Spleen (tissue), 11 donors: ENCODE measurements around the gene CMSS1. TPM values are rescaled to one million over a fixed set of nuclear protein-coding genes. Genes with fewer than 3 reads are reported as not detected.

Source experiments
- DNase-seq: peaks from one replicate; pipeline ENCODE4 v3.0.0-alpha.2; 2020
- H3K27ac ChIP-seq, 8 donors: fragments of 200-600 bp; sonication (generic) in 7 of 8; 1 replicate in 4 of 8; 2 replicates in 4 of 8; pipeline versions ENCODE4 v1.5.0 to v1.8.0; 2016 to 2021; ENCODE audit warnings: inconsistent platforms in 4 of 8, mild to moderate bottlenecking in 4 of 8, moderate library complexity in 1 of 8
- H3K27me3 ChIP-seq, 7 donors: fragments of 200-600 bp; sonication (generic) in 6 of 7; replicated peaks in 1 of 7; 1 replicate in 4 of 7; 2 replicates in 3 of 7; pipeline versions ENCODE4 v1.5.0 to v1.8.0; 2016 to 2021; ENCODE audit warnings: inconsistent platforms in 3 of 7, mild to moderate bottlenecking in 1 of 7
- H3K36me3 ChIP-seq, 6 donors: fragments of 200-600 bp; sonication (generic) in 5 of 6; 1 replicate in 4 of 6; 2 replicates in 2 of 6; pipeline versions ENCODE4 v1.5.0 to v1.8.0; 2016 to 2021; ENCODE audit warnings: inconsistent platforms in 2 of 6
- H3K4me1 ChIP-seq, 6 donors: fragments of 200-600 bp; sonication (generic) in 5 of 6; 1 replicate in 3 of 6; 2 replicates in 3 of 6; pipeline versions ENCODE4 v1.5.0 to v1.8.0; 2016 to 2021; ENCODE audit warnings: inconsistent platforms in 3 of 6
- H3K4me3 ChIP-seq, 8 donors: fragments of 200-600 bp; sonication (generic) in 7 of 8; 1 replicate in 4 of 8; 2 replicates in 4 of 8; pipeline versions ENCODE4 v1.5.0 to v1.8.0; 2016 to 2021; ENCODE audit warnings: inconsistent platforms in 4 of 8, mild to moderate bottlenecking in 4 of 8, moderate library complexity in 2 of 8
- H3K9me3 ChIP-seq, 8 donors: fragments of 200-600 bp; sonication (generic) in 7 of 8; 1 replicate in 4 of 8; 2 replicates in 4 of 8; pipeline versions ENCODE4 v1.5.0 to v1.8.0; 2016 to 2021; ENCODE audit warnings: inconsistent platforms in 4 of 8
- POLR2A ChIP-seq, 3 donors: fragments of 450-650 bp; IDR thresholded peaks; one replicate each; pipeline ENCODE4 v1.5.1; 2017; ENCODE audit warnings: antibody characterized with exemption in 3 of 3, mild to moderate bottlenecking in 1 of 3
- POLR2AphosphoS5 ChIP-seq, 3 donors: sonication (generic); formaldehyde crosslinking; IDR thresholded peaks; one replicate each; pipeline ENCODE4 v1.5.1; 2017; ENCODE audit warnings: antibody characterized with exemption in 3 of 3
- WGBS, 5 donors: extraction: QIAGEN DNeasy Blood & Tissue Kit in 3 of 5; methylation state at CpG; one replicate each; pipeline versions ENCODE4 v1.1.5 to v1.1.7; 2013 to 2018; 5-methylcytosine and 5-hydroxymethylcytosine counted together
- intact Hi-C: fragments of 100-400 bp; cut with DNase I; formaldehyde crosslinking; loops from one replicate; pipeline ENCODE4 v1.15.0; 2023; ENCODE audit warnings: low total_unique reads
- polyA plus RNA-seq, 3 donors: library from polyadenylated mRNA; stranded (reverse); fragments of 200-250 nt; gene quantifications; one replicate each; pipeline ENCODE4 v1.2.1, GENCODE V29; 2013
- total RNA-seq, 7 donors: library from RNA; depleted of rRNA in 3 of 7; stranded (reverse); fragments of >200 nt in 3 of 7; fragmentation: NEBNext Ultra II Directional in 4 of 7; extraction: Animal tissue kit (Norgen Biotek cat#: 25700) in 4 of 7; gene quantifications; one replicate each; pipeline versions ENCODE4 v1.1.0 to v1.2.1, GENCODE V29; 2016 to 2021
- TF ChIP-seq, protein P1 (sequence below), 11 experiments: fragments of 200-600 bp in 7 of 11; fragments of 450-650 bp in 4 of 11; sonication (generic) in 4 of 11; IDR thresholded peaks in 8 of 11; conservative IDR thresholded peaks in 3 of 11; 1 replicate in 7 of 11; 2 replicates in 4 of 11; pipeline versions ENCODE4 v1.4.0 to v1.8.0; 2016 to 2021; ENCODE audit warnings: antibody characterized with exemption in 11 of 11, inconsistent platforms in 4 of 11, mild to moderate bottlenecking in 1 of 11
- donor health status: healthy with polysubstance abuse.
- donor health status: DM: no; HTN: no; CAD: no; lungs with moderate emphysema.
- donor health status: DM: no; HTN: no; CAD: no.
- donor health status: Bipolar disorder and iron deficiency.
- donor health status: healthy.
- donor health status: DM: no; HTN: no; CAD: no.
- donor health status: DM: yes; HTN: yes; CAD: no.

The CMSS1 gene
- total and polyA plus RNA-seq, 10 donors, result 6.9 to 30.1 (median 20.0) TPM

DNA sequence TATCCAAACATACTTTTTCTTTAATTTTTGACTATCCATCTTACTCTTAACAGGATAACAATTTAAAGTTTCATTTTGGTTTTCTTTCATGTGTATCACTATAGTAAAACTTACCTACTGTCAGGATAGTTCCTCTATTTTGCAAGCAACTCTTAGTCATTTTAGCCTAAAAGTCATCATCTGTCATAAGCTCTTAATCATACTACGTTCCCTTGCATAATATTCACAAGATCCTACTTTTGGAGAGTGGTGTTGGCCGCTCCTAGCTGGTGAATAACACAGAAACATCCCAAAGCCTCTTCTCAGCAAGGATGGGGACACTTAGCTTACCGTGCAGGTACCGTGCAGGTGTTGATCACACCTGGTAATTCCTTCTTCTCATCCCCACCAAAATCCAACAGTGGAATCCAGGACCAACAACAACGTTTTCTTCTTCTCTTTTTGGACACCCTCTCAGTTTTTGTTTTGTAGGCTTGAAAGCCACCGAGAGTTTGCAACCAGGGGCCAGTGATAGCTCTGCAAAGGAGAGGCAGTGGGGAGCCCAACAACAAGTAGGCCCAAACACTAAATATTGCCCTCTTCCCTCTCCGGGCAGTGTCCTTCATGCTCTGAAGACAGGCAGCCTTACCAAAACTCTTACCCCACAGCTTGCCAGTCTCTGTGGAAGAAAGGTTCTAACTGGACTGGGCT is 296.2 kb downstream of the CMSS1 start:
- intact Hi-C loops, result no loop called here
- no peaks in the 10 kb centered on the region for H3K9me3 ChIP-seq
- DNase-seq, result no peak

DNA sequence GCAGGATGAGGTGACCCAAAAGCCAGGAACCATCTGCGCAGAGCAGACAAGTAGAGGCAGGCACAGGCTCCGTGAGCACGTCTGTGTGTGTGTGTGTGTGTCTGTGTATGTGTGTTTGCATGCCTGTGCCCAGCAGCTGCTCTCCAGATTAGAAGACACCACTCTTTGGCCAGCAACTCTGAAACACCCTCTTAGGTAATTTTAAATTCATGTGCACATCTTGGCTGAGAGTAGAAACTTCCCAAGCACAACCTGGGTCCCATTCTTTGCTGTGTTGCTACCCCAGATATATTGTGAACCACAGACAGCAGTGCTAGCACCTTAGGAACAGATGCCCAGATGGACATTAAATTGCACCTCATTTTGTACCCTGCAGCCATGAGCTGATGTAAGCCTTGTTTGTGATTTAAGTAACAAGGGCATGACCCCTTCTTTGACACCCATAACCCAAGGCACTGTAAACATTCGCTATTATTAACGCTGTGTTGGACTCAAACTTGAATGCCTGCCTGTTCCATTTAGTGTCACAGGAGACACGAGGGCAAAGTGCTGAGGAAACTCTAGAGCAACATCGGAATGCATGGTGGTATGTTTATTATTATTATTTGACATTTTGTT is 296.9 kb downstream of the CMSS1 start, which contains the start of gene FILIP1L:
FILIP1L (minus strand) TSS at position 89 of the 618 bp plus-strand sequence.
- intact Hi-C loops, result no loop called here
- TF ChIP-seq, protein P1, sequence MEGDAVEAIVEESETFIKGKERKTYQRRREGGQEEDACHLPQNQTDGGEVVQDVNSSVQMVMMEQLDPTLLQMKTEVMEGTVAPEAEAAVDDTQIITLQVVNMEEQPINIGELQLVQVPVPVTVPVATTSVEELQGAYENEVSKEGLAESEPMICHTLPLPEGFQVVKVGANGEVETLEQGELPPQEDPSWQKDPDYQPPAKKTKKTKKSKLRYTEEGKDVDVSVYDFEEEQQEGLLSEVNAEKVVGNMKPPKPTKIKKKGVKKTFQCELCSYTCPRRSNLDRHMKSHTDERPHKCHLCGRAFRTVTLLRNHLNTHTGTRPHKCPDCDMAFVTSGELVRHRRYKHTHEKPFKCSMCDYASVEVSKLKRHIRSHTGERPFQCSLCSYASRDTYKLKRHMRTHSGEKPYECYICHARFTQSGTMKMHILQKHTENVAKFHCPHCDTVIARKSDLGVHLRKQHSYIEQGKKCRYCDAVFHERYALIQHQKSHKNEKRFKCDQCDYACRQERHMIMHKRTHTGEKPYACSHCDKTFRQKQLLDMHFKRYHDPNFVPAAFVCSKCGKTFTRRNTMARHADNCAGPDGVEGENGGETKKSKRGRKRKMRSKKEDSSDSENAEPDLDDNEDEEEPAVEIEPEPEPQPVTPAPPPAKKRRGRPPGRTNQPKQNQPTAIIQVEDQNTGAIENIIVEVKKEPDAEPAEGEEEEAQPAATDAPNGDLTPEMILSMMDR (IDR thresholded peaks at IDR 0.05 in 8 of 11, conservative IDR thresholded peaks at IDR 0.05 in 3 of 11), result no peak
- TF ChIP-seq POLR2A (IDR thresholded peaks at IDR 0.05) (no peak), POLR2AphosphoS5 (IDR thresholded peaks at IDR 0.05) (no peak)

More for the DNA sequence above, 296.2 kb downstream of the CMSS1 start:
- no peaks in the 10 kb centered on the region for H3K27me3 ChIP-seq
- 83 to 94% (median 90%) methylated on average over 7 of the region's 7 CpGs for WGBS, 5 donors
- no peak overlapping the region for H3K27ac ChIP-seq
- no peak overlapping the region for H3K4me3 ChIP-seq
- TF ChIP-seq, protein P1 (IDR thresholded peaks at IDR 0.05 in 8 of 11, conservative IDR thresholded peaks at IDR 0.05 in 3 of 11), result no peak
- TF ChIP-seq POLR2AphosphoS5 (IDR thresholded peaks at IDR 0.05) (no peak), POLR2A (IDR thresholded peaks at IDR 0.05) (no peak)
- H3K4me1 ChIP-seq, result peaks cover 0 to 5% (median 0%) of the 10 kb centered on the region in 6 donors
- no peaks in the 10 kb centered on the region for H3K36me3 ChIP-seq

GRCh38 chr3:100117093-100117492 is 299.4 kb downstream of the CMSS1 start:
- 79 to 92% (median 89%) methylated on average over 4 of the region's 4 CpGs for WGBS, 5 donors
- Histone ChIP-seq H3K27me3 (no peaks in the 10 kb centered on the region), H3K4me1 (no peaks in the 10 kb centered on the region), H3K9me3 (no peaks in the 10 kb centered on the region), H3K4me3 (no peak overlapping the region), H3K36me3 (no peaks in the 10 kb centered on the region), H3K27ac (no peak overlapping the region)
- DNase-seq, result no peak
- intact Hi-C loops, result no loop called here
- TF ChIP-seq POLR2A (IDR thresholded peaks at IDR 0.05) (no peak), POLR2AphosphoS5 (IDR thresholded peaks at IDR 0.05) (no peak)
- TF ChIP-seq, protein P1 (IDR thresholded peaks at IDR 0.05 in 8 of 11, conservative IDR thresholded peaks at IDR 0.05 in 3 of 11), result no peak

More for the DNA sequence above, 296.9 kb downstream of the CMSS1 start, which contains the start of gene FILIP1L:
- Histone ChIP-seq H3K27ac (no peak within 1 kb of the TSS), H3K27me3 (no peaks in the 10 kb centered on the region), H3K4me3 (no peak within 1 kb of the TSS), H3K36me3 (no peaks in the 10 kb centered on the region), H3K4me1 (peaks cover 0 to 5% (median 0%) of the 10 kb centered on the region in 6 donors), H3K9me3 (no peaks in the 10 kb centered on the region)
- WGBS, 5 donors, result 83 to 94% (median 90%) methylated on average over 7 of the region's 7 CpGs
- no peak for DNase-seq

DNA sequence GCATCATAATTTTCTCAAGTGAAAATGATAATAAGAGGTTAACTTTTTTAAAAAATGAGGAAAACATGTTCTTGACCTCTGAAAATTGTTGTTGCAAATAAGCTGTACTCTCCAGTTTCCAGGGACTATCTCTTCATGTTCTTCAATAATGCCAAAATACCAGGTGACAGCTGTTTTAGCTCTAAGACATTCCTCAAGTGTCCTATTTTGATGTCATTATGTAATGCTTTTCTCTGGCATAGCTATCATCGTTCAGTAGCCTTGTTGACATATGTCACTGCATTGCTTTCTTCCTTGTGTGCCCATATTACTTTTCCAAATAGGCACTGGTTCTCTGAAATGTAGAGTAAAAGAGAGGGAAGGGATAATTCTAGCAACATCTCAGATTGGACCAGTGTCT is 302.4 kb downstream of the CMSS1 start:
- peaks cover 0 to 9% (median 0%) of the 10 kb centered on the region in 6 donors for H3K4me1 ChIP-seq
- 0 to 74% (median 27%) methylated on average over 1 of the region's 1 CpG for WGBS, 5 donors
- H3K36me3 ChIP-seq, result no peaks in the 10 kb centered on the region
- TF ChIP-seq POLR2AphosphoS5 (IDR thresholded peaks at IDR 0.05) (no peak), POLR2A (IDR thresholded peaks at IDR 0.05) (no peak)
- no peak for DNase-seq
- H3K27ac ChIP-seq, result peak overlapping the region in 1 of 8 donors; percentile 16
- H3K4me3 ChIP-seq, result no peak overlapping the region
- intact Hi-C loops, result no loop called here
- no peaks in the 10 kb centered on the region for H3K9me3 ChIP-seq
- H3K27me3 ChIP-seq, result no peaks in the 10 kb centered on the region
